GM19099 (cell line): ENCODE measurements around the gene PREP.

ENCODE experiments used
- POLR2A ChIP-seq: IDR thresholded peaks from 3 replicates; pipeline ENCODE4 v1.6.1; 2011; ENCODE audit warnings: low read depth; ENCODE audit not compliant: insufficient read length; ENCODE audit errors: extremely low read depth

PREP gene

DNA sequence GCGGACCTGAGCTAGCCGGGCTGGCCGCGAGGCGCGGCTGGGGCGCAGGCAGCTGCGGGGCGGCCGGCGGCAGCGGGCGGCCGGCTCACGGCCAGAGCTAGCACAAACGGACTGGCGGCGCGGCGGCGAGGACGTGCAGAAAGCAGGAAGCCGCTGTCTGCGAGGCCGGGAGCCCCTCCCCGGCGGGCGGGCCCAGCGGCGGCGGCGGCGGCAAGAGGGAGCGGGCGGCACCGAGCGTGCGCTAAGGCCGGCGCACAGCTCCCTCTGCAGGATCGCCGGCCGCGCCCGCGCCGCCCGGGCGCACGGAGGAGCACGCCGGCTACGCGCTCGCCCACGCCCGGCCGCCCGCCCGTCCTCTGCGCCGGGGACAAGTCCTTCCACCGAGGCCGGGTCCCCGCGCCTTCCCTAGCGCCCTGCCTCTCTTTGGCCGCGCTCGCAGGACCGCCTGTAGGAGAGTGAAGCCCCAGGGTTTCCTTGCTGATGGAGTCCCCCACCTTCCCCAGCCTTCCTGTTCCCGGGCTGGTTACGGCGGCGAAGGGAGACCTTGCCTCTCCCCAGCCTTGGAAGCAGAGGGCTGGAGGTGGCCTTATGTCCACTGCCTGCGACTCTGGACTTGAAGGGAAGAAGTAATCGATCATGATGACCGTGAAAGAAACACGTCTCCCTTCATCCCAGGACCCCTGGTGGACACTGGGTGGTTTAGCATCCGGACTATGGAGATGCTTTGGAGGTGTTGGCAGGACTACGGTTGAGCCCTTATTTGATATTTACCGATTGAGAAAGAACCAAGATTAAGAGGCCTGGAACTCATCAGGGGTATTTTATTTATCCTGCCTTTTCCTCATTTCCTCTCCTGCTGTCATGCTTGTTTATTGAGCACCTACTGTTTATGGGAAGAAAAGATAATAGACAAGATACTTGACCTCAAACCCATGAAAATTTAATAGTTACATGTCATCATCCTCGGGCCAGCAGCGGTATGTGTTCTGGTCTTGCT lies at the start of gene PREP:
Gene PREP, minus strand, starts transcription at position 144 of the 997 bp plus-strand sequence. CDS start 191 bp downstream, outside the sequence.
- TF ChIP-seq POLR2A = peak; percentile 89

DNA sequence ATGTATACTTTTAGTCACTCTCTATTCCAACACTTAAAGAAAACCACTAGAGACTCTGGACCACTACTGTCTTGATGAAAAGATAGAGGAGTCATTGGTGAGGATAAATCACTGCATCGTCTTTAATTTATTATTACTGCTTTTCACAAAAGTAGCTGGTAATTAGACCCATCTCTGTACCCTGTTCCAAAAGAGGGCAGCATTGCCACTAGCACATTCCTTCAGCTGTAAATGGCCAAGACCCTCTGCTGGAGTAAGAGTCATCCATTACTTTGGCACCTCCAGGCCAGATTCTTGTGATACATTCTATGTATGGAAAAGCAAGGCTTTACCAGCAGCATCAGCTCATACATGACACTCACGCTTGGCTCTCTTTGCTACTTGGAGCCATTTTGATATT lies 49.5 kb upstream of the PREP start:
- no peak for TF ChIP-seq POLR2A

DNA sequence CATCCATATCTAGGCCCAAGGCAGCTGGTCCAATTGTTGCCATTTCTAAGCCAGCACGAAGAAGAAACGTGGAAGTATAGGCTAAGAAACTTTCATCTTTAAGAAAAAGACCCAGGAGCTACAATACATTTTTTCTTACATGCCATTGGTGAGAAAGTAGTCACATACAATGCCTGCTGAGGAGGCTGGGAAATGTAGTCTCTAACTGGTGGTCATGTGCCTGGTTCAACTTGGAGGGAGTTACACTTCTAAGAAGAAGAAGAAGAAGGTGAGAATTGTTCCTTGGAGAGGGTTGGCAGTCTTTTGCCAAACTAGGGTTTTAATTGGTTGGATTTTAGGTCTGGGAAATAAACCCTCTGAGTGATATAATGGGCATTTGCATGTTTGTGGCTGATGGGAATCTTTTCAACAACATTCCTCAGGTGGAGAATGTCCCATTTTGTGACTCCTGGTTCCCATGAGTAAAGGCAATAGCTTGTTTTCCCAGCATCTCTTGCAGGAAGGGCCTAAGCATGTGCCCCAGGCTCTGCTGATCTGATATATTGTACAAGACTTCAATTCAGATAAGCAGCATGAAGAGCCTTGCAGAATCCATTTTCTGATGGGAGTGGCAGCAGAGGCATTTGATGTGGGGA lies 47.0 kb upstream of the PREP start:
- TF ChIP-seq POLR2A = no peak

DNA sequence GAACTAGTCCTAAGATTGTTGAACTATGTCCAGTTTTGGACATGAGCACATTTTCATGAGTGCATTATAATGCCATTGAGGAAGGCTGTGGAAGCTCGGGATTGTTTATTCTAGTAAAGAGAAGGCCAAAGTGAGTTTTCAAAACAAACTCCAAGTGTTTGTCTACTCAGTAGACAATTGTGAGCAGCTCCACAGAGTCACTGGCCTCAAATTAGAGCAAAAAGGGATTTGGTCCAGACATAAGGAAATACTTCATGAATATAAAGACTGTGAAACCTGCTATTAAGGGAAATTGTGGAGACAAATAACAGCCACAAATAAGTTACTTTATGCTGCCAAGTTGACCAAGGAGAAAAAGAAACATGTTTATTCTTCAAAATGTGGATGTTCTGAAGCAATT lies 42.6 kb upstream of the PREP start:
- no peak for TF ChIP-seq POLR2A

DNA sequence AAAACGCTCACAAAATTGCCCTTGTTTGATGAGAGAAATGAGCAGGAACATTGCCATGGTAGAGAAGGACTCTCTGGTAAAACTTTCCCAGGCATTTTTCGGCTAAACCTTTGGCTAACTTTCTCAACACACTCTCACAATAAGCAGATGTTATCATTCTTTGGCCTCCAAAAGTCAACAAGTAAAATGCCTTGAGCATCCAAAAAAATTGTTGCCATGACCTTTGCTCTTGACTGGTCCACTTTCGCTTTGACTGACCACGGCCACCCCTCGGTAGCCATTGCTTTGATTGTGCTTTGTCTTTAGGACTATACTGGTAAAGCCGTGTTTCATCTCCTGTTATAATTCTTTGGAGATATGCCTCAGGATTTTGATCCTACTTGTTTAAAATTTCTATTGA lies 41.1 kb upstream of the PREP start:
- TF ChIP-seq POLR2A = no peak

DNA sequence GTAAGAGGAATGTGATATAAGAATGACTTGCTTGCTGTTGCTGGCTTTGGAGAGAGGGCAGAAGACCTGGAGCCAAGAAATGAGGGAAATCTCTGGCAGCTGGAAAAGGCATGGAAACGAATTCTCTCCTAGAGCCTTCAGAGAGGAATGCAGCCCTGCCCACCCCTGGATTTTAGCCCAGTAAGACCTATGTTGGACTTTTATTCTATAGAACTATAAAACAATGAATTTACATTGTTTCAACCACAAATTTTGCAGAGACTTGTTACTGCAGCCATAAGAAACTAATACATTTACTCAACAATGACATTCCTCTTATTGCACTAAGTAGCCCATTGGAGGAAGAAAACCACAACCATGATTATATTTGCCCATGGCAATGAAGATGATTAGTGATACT lies 39.5 kb upstream of the PREP start:
- TF ChIP-seq POLR2A = no peak

DNA sequence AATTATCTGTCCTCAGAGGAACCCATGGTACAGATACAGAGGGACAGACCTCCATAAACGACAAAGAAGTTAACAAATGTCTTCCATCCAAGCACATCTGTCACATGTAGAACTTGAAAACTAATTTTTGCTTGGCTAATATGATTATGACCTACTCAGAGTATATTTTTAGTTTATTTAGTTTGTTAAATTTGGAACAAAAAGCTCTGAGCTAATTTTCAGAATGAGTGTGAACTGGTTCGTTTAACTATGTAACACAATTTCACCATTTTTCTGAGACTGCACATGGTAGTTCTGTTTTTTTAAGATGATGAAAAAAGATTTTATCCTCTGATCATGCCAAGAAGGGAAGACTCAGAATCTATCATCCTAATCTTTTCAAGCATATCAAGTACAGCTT lies 34.4 kb upstream of the PREP start:
- TF ChIP-seq POLR2A = no peak

DNA sequence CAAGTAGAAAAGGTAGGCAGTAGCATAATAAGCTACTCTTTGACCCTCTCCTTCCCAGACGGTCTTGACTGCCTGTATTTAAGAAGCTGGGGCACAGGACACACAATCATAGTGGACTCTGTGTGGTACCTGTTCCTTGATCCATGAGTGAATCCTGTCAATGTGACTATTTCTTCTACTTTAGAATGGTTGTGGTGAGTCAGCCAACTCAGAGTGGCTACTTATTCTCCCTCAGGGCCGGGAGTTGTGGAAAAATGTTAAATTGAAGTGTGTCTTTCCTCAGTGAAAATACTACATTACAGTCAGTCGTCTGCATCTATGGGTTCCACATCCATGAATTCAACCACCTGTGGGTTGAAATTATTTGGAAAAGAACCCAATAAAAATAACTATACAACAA lies 30.8 kb upstream of the PREP start:
- no peak for TF ChIP-seq POLR2A

DNA sequence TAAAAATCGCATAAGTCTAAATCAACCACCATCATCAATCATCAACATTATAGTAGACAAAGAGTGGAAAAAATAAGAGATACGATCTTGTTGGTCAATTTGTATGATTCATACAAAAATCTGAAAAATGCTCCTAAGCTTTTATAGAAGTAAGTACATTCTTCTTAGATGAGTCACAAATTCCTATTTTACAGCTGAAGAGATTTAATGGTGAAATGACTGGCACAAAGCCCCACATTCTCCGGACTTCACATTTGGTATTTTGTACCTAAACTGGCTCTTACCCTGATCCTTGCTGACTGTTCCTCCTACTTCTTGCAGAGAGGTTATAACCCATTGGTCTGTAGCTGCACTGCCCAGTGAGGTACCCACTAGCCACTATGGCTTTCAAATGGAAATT lies 29.9 kb upstream of the PREP start:
- no peak for TF ChIP-seq POLR2A

DNA sequence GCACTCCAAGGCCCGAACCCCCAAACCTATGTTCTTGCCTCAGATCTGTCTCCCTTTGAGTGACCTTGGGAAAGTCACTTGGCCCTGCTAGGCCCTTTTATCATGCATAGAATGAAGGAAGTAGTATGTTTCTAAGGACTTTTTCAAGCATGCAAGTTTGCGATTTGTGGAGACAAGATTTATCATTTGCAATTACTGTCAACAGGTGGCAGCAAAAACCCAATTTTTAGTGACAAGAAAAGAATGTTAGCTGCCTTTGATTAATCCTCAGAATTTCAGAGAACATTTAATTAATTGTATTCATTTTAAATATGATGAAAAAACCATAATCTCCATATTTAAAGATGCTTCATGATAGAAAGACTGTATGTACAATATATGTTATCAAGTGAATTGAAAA lies 28.3 kb upstream of the PREP start:
- no peak for TF ChIP-seq POLR2A

DNA sequence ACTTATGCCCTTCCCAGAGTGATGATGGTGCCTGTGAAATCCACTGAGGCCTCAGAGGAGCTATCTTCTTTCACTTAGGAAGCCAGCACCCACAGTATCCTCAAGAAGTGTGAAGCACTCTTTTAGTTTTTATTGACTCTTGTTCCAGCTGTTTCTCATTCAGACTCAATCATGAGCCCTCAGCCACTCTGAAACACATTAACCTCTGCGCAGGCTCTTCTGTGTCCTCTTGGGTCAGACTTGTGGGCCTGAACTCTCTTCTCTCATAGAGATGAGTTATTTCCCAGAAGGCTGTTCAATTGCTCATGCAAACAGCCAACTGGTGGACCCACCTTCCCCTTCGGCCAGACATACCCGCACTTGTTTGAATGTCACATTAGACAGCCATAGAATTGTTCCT lies 27.8 kb upstream of the PREP start:
- TF ChIP-seq POLR2A = no peak

DNA sequence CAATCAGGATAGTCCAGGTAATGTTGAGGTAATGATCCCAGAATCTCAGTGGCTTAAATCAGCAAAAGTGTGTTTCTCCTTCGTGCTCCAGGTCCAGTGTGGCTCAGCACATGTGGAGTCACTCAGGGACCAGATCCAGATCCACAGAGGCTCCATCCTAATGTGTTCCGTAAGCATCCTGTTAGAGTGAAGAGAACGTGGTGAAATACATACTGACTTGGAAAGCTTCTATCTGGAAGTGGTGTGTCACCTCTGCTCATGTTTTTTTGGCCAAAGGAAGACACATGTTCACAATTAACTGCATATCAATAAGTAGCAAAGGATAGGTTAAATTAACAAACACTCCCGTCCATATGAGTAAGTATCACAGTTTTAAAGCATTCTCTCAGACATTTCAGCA lies 26.8 kb upstream of the PREP start:
- no peak for TF ChIP-seq POLR2A

DNA sequence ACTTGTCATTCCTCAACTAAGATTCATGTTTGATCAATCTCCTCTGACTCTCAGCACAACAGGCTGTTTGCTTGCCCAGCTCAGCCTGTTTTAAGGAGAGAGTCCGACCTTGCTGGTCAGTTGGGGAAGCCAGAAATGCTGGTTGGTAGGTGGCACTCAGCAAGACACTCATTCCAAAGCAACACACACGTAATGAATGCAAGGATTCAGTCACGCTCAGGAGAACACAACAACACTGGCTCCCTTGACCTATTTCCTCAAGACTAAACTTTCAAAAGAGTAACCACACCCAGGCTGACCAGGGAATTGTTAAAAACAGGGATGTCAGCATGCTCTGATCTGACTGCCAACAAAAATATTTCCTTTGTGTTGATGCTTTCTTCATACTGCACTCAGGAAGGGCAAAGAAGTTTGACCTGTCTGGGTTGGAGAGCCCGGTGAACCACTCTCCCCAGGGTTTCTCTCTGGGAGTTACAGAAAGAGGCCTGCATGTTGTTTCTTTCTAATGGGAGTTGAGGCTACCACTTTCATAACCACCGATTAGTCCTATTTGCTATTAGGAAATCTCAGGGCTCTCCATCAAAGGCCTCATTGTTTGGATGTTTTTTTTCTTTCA lies 25.6 kb upstream of the PREP start:
- no peak for TF ChIP-seq POLR2A

DNA sequence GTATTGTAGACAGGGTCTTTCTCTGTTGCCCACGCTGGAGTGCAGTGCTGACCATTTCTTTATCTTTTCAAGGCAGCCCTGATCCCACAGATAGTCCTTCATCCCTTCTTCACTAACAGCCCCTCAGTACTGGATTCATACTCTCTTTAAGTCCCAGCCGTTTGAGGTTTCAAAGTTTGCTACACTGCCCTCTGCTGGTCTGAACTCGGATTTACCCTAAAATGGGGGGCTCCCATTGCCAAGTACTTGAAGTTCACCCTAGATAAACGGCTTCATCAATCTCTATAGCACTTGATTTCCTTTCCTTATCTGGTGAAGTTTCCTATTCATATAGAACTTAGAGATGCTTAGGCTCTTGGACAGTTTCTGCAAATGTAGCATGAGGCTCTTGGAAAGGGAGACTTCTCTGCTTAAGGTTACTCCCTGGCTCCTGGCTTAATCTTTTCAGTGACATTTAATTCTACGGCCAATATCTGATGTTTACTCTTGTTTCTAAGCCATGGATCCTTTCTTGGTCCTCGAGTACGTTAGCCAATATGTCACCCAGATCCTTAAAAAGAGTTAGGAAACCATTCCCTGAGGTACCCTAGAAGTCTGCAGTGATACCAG lies 21.4 kb upstream of the PREP start:
- no peak for TF ChIP-seq POLR2A

DNA sequence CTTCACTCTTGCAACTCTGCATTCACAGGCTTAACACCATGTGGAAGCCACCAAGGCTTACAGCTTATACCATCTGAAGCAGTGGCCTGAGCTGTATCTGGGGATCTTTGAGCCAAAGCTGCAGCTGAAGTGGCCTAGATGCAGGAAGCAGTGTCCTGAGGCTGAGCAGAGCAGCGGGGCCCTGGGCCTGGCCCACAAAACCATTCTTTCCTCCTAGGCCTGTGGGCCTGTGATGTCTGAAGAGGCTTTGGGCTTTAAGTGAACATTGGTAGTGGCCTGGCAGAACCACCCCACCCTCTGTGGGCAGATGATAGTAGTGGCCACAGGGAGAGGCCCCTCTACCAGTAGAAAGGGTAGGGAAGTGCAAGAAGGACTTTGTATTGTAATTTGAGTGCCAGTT lies 6.9 kb upstream of the PREP start:
- no peak for TF ChIP-seq POLR2A

DNA sequence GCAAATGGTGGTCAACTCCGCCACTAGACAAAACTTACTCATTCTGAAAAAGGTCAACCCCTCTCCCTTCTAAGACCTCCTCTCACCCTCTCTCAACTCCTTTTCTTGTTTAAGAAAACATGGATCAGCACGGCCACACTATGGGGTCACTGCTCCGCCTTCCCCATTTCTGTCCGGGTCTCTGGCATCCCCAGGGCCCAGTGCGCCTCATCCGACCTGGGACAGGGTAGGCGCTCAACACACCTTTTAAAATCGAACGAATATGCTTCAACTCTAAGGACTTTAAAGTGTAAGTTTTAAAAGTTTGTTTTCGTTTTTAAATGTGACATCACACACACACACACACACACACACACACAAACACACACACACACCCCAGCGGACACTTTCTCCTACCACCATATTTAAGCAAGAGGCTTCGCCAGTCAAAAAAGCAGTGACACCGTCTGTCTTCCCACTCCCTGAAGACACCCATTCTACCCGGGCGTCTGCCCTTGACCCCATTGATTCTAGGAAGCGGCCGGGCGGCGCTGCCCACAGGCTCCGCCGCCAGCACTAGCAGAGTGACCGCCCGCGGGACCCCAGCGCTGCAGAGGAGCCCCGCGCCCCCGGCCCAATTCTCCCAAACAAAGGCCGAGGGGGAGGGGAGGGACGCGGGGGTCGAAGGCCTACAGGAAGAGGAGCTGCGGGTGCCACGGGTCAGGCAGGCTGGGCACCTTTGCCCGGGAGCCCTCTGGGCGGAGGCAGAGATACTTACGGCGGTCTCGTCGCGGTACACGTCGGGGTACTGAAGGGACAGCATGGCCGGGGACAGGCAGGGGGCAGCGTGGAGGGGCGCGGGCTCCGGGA lies 568 bp downstream of the PREP start:
- TF ChIP-seq POLR2A = no peak
